ENCODE data around the gene KIF4B.
"Not testable (repeated sequence)": the region's sequence is repeated elsewhere in the genome, so short reads cannot be mapped to it uniquely, and the experiment has no call there.

DNA sequence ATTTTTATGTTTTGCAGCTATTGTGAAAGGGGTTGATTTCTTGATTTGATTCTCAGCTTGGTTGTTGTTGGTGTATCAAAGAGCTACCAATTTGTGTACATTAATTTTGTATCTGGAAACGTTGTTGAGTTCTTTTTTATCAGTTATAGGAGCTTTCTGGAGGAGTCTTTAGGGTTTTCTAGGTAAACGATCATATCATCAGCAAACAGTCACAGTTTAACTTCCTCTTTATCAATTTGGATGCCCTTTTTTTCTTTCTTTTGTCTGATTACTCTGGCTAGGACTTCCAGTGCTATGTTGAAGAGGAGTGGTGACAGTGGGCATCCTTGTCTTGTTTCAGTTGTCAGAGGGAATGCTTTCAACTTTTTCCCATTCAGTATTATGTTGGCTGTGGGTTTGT is 21.5 kb downstream of the KIF4B start:
- TF ChIP-seq, protein P1, sequence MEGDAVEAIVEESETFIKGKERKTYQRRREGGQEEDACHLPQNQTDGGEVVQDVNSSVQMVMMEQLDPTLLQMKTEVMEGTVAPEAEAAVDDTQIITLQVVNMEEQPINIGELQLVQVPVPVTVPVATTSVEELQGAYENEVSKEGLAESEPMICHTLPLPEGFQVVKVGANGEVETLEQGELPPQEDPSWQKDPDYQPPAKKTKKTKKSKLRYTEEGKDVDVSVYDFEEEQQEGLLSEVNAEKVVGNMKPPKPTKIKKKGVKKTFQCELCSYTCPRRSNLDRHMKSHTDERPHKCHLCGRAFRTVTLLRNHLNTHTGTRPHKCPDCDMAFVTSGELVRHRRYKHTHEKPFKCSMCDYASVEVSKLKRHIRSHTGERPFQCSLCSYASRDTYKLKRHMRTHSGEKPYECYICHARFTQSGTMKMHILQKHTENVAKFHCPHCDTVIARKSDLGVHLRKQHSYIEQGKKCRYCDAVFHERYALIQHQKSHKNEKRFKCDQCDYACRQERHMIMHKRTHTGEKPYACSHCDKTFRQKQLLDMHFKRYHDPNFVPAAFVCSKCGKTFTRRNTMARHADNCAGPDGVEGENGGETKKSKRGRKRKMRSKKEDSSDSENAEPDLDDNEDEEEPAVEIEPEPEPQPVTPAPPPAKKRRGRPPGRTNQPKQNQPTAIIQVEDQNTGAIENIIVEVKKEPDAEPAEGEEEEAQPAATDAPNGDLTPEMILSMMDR (IDR thresholded peaks at IDR 0.05) = not testable (repeated sequence)
- TF ChIP-seq POLR2A (IDR thresholded peaks at IDR 0.05) = not testable (repeated sequence)
